ENCODE data around the gene MAP2K2.

- TF ChIP-seq CTCF (IDR thresholded peaks at IDR 0.05) (no peak), EP300 (IDR thresholded peaks at IDR 0.05; ENCODE audit: low read depth) (no peak), POLR2A (IDR thresholded peaks at IDR 0.05) (no peak)
Observed at GRCh38 chr19:4052993-4053422, 70.9 kb downstream of the MAP2K2 start.
